Keratinocyte (primary cell): ENCODE data around the gene F8.

Experiments used
- CTCF ChIP-seq, 3 experiments: IDR thresholded peaks in 1 of 3; conservative IDR thresholded peaks in 1 of 3; optimal IDR thresholded peaks in 1 of 3; 2 replicates in 2 of 3; 3 replicates in 1 of 3; pipeline versions ENCODE3 to v1.5.1; 2011; ENCODE audit warnings: low read length in 3 of 3, mild to moderate bottlenecking in 3 of 3, moderate library complexity in 2 of 3, control low read depth in 1 of 3, inconsistent platforms in 1 of 3; ENCODE audit not compliant: insufficient read depth in 2 of 3; ENCODE audit errors: extremely low read depth in 1 of 3
- EZH2 ChIP-seq: IDR thresholded peaks from one replicate; pipeline ENCODE4 v1.6.1; 2012; ENCODE audit warnings: inconsistent platforms, mild to moderate bottlenecking, low read length, moderate library complexity

GRCh38 chrX:154822029-154822428 is 200.5 kb downstream of the F8 start:
- no peak for TF ChIP-seq CTCF (optimal IDR thresholded peaks at IDR 0.05 in 1 of 3, IDR thresholded peaks at IDR 0.05 in 1 of 3, conservative IDR thresholded peaks at IDR 0.05 in 1 of 3; ENCODE audit: extremely low read depth in 1 of 3, insufficient read depth in 2 of 3, low read length in 3 of 3)
- TF ChIP-seq EZH2, result no peak
